ENCODE results near the gene SH3YL1.

SH3YL1 gene

DNA sequence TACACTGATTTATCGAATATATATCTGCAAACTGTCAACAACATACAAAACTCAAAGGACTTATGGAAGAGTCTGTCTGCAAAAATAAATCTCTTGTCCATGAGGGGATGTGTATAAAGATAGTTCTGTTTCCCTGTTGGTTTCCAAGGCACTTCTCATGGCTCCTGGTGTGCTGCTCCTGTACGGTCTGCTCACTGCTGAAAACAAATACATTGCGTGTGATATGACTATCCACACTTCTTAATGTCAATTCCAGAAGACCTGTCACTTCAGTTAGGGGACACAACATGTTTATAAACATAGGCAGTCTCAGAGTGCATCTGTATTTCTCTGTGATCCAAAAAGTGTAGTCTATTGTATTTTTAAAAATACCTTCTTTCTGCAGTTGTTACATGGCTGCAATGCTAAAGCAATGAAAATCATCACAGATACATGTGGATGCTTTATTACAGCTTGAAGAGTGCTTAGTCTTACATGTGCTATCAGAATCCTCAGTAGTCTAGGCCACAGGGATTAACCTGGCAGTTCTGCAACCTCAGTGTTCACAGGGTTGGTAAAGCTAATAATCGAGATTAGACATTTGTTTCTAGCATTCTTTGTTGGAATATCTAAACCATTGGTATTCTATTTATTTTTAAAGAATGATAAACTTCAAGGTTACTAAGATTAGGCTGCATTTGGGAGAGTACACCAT lies 16.3 kb upstream of the SH3YL1 start:
- H3K79me2 ChIP-seq = peaks cover 9% of the 10 kb centered on the region
- no peaks in the 10 kb centered on the region for H3K9me3 ChIP-seq (ENCODE audit: control insufficient read depth, low read length)
- H3K9ac ChIP-seq = no peak overlapping the region
- no peak overlapping the region for H3K4me2 ChIP-seq (ENCODE audit: low read length)
- no peaks in the 10 kb centered on the region for H3K36me3 ChIP-seq (ENCODE audit: control insufficient read depth, insufficient read depth, low read length)
- no peak overlapping the region for H2AFZ ChIP-seq
- no peaks in the 10 kb centered on the region for H3K27me3 ChIP-seq (ENCODE audit: control insufficient read depth, insufficient read depth, low read length)
- H3K4me3 ChIP-seq (ENCODE audit: low read depth, low read length) = no peak overlapping the region
- H3K27ac ChIP-seq = no peak overlapping the region
- TF ChIP-seq, protein P1, sequence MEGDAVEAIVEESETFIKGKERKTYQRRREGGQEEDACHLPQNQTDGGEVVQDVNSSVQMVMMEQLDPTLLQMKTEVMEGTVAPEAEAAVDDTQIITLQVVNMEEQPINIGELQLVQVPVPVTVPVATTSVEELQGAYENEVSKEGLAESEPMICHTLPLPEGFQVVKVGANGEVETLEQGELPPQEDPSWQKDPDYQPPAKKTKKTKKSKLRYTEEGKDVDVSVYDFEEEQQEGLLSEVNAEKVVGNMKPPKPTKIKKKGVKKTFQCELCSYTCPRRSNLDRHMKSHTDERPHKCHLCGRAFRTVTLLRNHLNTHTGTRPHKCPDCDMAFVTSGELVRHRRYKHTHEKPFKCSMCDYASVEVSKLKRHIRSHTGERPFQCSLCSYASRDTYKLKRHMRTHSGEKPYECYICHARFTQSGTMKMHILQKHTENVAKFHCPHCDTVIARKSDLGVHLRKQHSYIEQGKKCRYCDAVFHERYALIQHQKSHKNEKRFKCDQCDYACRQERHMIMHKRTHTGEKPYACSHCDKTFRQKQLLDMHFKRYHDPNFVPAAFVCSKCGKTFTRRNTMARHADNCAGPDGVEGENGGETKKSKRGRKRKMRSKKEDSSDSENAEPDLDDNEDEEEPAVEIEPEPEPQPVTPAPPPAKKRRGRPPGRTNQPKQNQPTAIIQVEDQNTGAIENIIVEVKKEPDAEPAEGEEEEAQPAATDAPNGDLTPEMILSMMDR (IDR thresholded peaks at IDR 0.05) = no peak
- no peaks in the 10 kb centered on the region for H3K4me1 ChIP-seq

DNA sequence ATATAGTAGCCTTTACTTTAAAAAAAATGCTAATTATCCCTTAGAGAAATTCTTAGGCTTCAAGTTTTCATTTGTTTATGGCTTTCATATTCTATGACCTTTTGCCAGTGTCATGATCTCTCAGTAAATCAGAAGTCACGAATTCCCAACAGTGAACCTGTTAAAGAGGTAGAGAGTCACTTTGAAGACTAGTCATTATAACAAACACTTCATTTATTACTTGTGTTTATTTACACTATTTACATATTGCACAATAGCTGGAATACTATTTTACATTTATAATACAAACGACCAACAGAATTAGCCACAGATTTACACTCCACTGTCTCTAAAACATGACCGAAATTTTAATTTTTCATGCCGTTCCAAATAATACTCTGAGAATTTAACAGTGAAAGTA lies 15.5 kb upstream of the SH3YL1 start:
- H3K4me1 ChIP-seq = no peaks in the 10 kb centered on the region

DNA sequence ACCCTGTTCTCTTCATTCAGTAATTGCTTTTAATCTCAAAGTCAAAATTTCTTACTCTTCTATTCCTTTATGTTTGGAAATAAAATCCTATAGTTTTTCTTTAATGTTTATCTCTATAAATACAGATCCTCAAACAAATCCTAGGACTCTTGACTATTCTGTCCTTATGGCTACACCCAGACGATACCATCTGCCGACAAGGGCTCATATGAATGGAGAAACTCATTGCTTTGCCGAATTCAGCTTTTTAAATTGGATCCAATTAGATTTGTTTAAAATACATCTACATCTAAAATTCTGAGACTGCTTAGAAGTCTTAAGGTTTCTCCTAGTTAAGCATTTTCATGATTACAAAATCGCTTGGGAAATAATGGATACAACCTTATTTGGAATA lies 15.1 kb upstream of the SH3YL1 start:
- Histone ChIP-seq H2AFZ (no peak overlapping the region), H3K79me2 (peaks cover 12% of the 10 kb centered on the region), H3K4me2 (ENCODE audit: low read length) (no peak overlapping the region), H3K4me1 (no peaks in the 10 kb centered on the region), H3K9me3 (ENCODE audit: control insufficient read depth, low read length) (no peaks in the 10 kb centered on the region), H3K4me3 (ENCODE audit: low read depth, low read length) (no peak overlapping the region), H3K9ac (no peak overlapping the region), H3K27ac (no peak overlapping the region), H3K27me3 (ENCODE audit: control insufficient read depth, insufficient read depth, low read length) (no peaks in the 10 kb centered on the region), H3K36me3 (ENCODE audit: control insufficient read depth, insufficient read depth, low read length) (no peaks in the 10 kb centered on the region)
- TF ChIP-seq, protein P1 (IDR thresholded peaks at IDR 0.05) = no peak

More for the DNA sequence above, 15.5 kb upstream of the SH3YL1 start:
- Histone ChIP-seq H3K4me2 (ENCODE audit: low read length) (no peak overlapping the region), H3K79me2 (peaks cover 12% of the 10 kb centered on the region), H2AFZ (no peak overlapping the region), H3K9me3 (ENCODE audit: control insufficient read depth, low read length) (no peaks in the 10 kb centered on the region), H3K36me3 (ENCODE audit: control insufficient read depth, insufficient read depth, low read length) (no peaks in the 10 kb centered on the region), H3K27ac (no peak overlapping the region), H3K9ac (no peak overlapping the region), H3K27me3 (ENCODE audit: control insufficient read depth, insufficient read depth, low read length) (no peaks in the 10 kb centered on the region), H3K4me3 (ENCODE audit: low read depth, low read length) (no peak overlapping the region)
- TF ChIP-seq, protein P1 (IDR thresholded peaks at IDR 0.05) = no peak

DNA sequence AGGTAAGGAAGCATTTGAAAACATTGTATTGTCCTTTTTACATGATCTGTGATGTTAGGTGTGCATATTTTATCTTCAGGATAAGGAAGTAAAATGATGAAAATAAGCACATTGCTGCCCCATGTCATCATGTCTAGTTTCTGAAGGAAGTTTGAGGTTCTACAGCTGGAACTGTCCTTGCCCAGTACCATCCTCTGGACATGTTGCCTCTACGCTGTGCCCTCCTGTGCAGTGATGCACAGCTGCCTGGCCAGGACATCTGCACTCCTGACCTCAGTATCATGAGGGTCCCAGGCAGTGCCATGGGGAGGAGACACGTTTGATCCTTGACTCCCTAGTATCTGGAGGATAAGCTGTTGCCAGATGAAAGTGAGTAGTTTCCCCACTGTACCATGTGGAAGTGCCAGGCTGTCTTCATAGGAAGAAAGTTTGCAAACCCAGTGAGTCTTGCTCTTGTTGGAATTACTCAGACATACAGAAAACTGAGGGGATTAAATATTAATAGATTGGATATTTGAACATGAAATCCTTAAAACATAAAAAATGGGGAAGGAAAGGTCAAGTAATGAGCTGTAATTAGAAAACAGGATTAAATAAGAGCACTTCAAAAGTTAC lies 14.6 kb upstream of the SH3YL1 start:
- H2AFZ ChIP-seq = no peak overlapping the region
- no peak overlapping the region for H3K27ac ChIP-seq
- no peak overlapping the region for H3K4me2 ChIP-seq (ENCODE audit: low read length)
- H3K27me3 ChIP-seq (ENCODE audit: control insufficient read depth, insufficient read depth, low read length) = no peaks in the 10 kb centered on the region
- no peak overlapping the region for H3K4me3 ChIP-seq (ENCODE audit: low read depth, low read length)
- H3K79me2 ChIP-seq = peaks cover 12% of the 10 kb centered on the region
- H3K9ac ChIP-seq = no peak overlapping the region
- TF ChIP-seq, protein P1 (IDR thresholded peaks at IDR 0.05) = no peak
- H3K36me3 ChIP-seq (ENCODE audit: control insufficient read depth, insufficient read depth, low read length) = no peaks in the 10 kb centered on the region
- H3K9me3 ChIP-seq (ENCODE audit: control insufficient read depth, low read length) = no peaks in the 10 kb centered on the region
- H3K4me1 ChIP-seq = no peaks in the 10 kb centered on the region

DNA sequence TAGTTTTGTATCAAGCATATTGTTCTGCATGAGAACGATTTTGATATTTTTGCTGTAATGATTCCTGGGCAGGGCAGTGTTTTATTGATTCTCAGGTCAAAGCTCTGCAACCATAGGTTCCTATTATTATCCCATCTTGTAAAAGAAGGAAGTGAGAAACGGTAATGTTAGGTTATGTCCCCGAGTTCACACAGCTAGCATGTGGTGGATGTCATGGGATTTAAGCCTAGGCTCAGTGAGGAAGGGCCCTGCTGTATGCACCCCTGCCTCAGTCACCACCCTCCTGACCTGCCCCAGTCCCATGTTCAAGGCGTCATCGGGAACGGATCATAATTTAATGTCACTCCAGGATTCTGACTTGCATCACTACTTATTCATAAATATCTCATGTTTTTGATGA lies 11.6 kb upstream of the SH3YL1 start:
- TF ChIP-seq, protein P1 (IDR thresholded peaks at IDR 0.05) = no peak
- Histone ChIP-seq H3K4me1 (no peaks in the 10 kb centered on the region), H3K79me2 (peaks cover 19% of the 10 kb centered on the region), H3K36me3 (ENCODE audit: control insufficient read depth, insufficient read depth, low read length) (no peaks in the 10 kb centered on the region), H3K27me3 (ENCODE audit: control insufficient read depth, insufficient read depth, low read length) (no peaks in the 10 kb centered on the region), H3K9me3 (ENCODE audit: control insufficient read depth, low read length) (no peaks in the 10 kb centered on the region), H3K27ac (no peak overlapping the region), H3K9ac (no peak overlapping the region), H2AFZ (no peak overlapping the region), H3K4me2 (ENCODE audit: low read length) (no peak overlapping the region), H3K4me3 (ENCODE audit: low read depth, low read length) (no peak overlapping the region)

Measured in parathyroid adenoma (tissue), 2 donors.